HG03378 (cell line): Measurements from ENCODE around the gene WDR27.

Experiments
- ATAC-seq: cut with Tn5 transposase; IDR thresholded peaks from one replicate; pipeline ENCODE4 v1.9.1; 2021; ENCODE audit warnings: mild to moderate bottlenecking, moderate library complexity; ENCODE audit not compliant: unreplicated experiment

WDR27 gene

GRCh38 chr6:169701954-169702839 lies at the start of gene WDR27, which contains the start of gene C6orf120:
Gene WDR27 (minus strand): TSS chr6:169702029. CDS start chr6:169689005, 13,024 bp downstream.
Gene C6orf120 (plus strand): TSS chr6:169702126. CDS start chr6:169702460, 334 bp downstream.
- peak; percentile 87 for ATAC-seq

DNA sequence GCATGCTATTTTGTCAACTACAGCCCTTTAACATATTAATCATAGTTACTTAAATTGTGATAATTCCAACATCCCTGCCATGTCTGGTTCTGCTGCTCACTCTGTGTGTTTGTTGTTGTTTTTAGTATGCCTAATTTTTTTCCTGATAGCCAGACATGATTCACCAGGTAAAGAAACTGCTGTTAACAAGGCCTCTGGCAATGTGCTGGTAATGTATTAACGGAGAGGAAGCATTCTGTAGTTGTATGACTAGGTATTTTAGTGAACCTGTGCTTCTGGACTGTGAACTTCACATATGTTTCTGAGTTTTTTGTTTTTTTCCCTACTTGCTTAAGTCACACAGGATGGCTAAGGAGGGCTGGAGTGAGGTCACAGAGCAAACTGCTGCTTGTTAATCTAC lies 44.7 kb upstream of the WDR27 start:
- ATAC-seq: no peak

DNA sequence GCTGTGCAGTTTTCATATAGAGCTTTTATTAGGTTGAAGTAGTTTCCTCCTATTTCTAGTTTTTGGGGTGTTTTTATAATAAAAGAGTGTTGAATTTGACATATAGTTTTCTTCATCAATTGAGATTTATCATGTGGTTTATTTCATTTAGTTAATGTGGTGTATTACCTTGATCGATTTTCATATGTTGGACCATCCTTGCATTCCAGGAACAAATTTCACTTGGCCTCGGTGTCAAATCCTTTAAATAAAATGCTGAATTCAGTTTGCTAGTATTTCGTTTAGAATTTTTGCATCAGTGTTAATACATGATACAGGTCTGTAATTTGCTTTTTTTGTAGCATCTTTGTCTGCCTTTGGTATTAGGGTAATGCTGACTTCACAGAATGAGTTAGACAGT lies 43.6 kb upstream of the WDR27 start:
- no peak for ATAC-seq

DNA sequence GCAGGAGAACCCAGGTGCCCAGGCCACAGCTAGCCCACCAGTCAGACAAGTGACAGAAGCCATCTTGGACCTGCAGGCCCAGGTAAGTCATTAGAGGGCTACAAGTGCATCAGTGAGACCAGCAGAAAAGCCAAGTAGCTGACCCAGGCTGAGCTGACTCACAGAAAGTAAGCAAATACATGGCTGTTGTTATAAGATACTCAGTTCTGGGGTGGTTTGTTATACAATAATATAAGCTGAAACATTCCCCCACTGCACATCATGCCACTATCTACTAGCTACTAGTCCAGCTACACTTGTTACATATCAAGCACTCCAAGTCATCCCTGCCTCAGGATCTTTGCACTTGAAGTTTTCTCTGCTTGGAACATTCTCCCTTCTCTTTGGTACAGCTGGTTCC lies 39.5 kb upstream of the WDR27 start:
- no peak for ATAC-seq

DNA sequence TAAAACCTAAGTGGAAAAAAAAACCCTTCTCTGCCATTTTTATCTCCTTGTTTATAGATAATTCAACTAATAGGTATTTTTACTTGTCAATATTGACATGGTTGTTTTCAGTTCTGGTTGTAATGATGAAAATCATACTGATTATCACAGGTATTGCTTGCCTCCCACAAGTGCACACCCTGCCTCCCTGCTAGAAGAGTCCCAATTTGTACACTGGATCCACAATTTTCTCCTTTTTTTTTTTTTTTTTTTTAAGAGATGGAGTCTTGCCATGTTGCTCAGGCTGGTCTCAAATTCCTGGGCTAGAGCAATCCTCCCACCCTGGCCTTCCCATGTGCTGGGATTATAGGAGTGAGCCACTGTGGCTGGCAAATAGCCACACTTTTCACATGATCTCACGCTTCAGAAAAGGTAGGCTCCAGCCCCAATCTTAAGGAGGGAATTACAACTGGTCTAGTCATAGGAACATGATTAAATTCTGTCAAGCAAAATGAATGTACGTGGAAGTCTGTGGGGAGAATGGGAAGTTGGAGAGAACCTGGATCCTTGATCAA lies 37.2 kb upstream of the WDR27 start:
- no peak for ATAC-seq

DNA sequence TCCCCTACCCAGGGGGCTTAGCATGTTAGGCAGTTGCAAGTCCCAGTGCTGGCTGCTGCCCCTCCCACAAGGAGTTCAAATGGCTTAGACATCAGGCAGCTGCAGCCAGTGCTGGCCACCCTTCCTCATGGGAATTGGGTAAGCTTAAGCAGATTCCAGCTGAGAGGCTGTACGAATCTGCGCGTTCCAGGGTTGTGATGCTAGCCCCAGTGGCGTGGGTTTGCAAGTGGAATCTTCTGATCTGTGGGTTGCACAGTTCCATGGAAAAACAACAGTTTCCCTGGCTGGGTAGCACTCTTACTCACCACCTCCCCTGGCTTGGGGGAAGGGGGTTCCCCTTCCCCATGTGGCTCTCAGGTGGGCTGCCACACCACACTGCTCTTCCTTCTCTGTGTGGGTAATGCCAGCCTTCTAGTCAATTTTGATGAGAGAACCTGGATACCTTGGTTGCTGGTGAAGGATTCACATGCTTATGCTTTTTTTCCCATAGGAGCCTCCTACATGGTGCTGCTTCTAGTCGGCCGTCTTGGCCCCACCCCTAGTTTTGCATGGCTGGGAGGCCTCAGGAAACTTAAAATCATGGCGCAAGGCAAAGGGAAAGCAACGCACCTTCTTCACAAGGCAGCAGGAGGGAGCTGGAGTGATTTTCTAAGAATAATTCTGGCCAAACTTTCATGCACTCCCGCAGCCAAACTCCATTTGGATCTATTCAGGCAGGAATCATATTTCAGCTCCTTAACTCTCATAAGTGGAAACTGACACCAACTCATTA lies 36.6 kb upstream of the WDR27 start:
- no peak for ATAC-seq

- ATAC-seq: no peak
Measured at GRCh38 chr6:169729961-169730360, 28.1 kb upstream of the WDR27 start.

GRCh38 chr6:169726963-169727362 lies 25.1 kb upstream of the WDR27 start:
- no peak for ATAC-seq

- no peak for ATAC-seq
Measured at GRCh38 chr6:169726049-169726400, 24.2 kb upstream of the WDR27 start.

DNA sequence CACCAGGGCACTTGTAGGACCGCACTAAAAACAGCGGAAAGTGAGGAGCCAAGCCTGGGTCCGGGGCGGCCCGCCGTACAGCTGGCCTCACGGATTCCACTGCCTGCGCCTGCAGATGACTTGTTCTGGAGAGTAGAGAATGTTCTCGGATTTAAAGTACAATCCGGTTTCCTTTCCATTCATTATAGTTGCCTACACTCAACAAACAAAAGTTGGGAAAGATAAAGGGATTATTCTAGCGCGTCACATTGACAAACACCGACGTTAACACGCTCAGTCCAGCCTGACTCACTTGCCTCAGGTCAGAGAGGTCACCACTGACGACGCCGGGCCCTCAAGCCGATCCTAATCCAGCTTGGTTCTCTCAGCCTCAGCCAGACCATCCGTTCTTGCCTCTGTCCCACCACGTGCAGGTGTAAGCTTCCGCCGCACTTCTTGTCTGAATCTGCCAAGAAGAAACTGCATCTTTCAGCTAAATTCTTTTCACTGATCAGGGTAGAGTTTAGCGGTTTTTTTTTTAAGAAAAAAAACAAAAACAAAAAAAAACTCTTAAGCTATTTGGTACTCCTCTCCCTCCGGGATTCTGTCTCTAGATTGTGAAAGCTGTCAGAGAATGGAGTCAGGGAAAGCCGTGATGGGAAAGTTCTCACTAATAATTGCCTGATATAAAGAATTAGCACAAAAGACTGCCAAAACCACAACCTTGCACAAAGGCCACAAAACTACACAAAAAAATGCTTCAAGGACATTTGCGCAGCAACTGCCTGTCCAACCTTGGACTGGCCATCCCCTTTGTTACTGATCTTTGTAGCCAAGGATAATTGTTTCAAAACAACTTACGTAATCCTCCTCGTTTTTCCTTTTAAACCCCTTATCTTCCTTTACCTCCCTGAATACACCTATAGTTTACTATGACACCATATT lies 23.6 kb upstream of the WDR27 start:
- no peak for ATAC-seq

- no peak for ATAC-seq
Measured at GRCh38 chr6:169724494-169725124, 22.8 kb upstream of the WDR27 start, which contains the start of gene PHF10. Gene PHF10 (minus strand): TSS chr6:169724500. CDS start chr6:169723931, 569 bp downstream.

- ATAC-seq: no peak
Measured at GRCh38 chr6:169723991-169724493, 22.2 kb upstream of the WDR27 start.

- no peak for ATAC-seq
Measured at GRCh38 chr6:169723200-169723909, 21.5 kb upstream of the WDR27 start.

- ATAC-seq: no peak
Measured at GRCh38 chr6:169722362-169723199, 20.8 kb upstream of the WDR27 start.

GRCh38 chr6:169720207-169720855 lies 18.5 kb upstream of the WDR27 start:
- ATAC-seq: no peak

DNA sequence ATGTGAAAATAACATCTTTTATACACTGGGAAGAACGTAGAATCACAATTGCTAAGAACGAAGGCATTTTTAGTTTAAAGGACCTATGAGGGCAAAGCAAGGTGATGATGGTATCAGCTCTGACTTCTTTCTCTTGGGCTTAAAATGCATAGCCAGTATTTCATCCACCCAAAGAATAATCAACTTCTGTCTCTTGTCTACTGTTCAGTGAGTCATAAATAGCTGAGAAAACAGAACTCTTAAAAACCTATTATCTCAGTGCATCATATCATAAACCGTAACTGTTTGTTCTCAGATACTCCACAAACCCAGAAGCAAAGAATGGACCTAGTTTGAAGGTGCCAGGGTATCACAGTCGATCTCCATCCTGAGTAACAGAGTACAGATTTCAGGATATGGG lies 17.3 kb upstream of the WDR27 start:
- ATAC-seq: no peak

GRCh38 chr6:169714595-169714994 lies 12.8 kb upstream of the WDR27 start:
- ATAC-seq: no peak

DNA sequence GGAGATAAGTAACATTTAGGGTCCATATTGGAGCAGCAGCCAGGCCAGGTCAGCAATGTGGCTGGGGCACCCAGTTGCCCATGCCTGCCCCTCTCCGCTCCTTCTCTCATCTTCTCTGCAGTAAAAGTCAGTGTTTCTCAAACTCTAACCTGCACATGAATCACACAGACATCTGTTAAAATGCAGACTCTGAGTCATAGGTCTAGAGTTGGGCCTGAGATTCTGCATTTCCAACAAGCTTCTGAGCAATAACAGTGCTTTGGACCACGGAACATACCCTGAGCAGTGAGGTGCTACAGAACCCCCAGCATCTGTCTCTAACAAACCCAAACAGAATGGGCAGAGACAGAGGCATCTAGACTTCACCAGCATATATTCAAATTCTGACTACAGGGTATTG lies 12.3 kb upstream of the WDR27 start:
- no peak for ATAC-seq
